ENCODE data around the gene FSTL4. TPM values are rescaled to one million over a fixed set of nuclear protein-coding genes. Genes with fewer than 3 reads are reported as not detected.
"Not testable (repeated sequence)": the region's sequence is repeated elsewhere in the genome, so short reads cannot be mapped to it uniquely, and the experiment has no call there.

Gene FSTL4
- total RNA-seq, 4 donors from 2014 or later, result 0.33 to 0.78 (median 0.34) TPM; not detected in 1

- TF ChIP-seq POLR2A (IDR thresholded peaks at IDR 0.05; ENCODE audit: low read depth), result no peak
- TF ChIP-seq EP300 (IDR thresholded peaks at IDR 0.05), result no peak
- no peak for TF ChIP-seq POLR2AphosphoS5 (IDR thresholded peaks at IDR 0.05)
- Histone ChIP-seq H3K36me3 (no peaks in the 10 kb centered on the region), H3K9me3 (no peaks in the 10 kb centered on the region), H3K4me3 (no peak overlapping the region), H3K27ac (replicated peaks in 1 of 4) (no peak overlapping the region), H3K27me3 (peaks cover 0 to 10% (median 0%) of the 10 kb centered on the region in 4 donors), H3K4me1 (peaks cover 0 to 7% (median 2%) of the 10 kb centered on the region in 4 donors)
- intact Hi-C loops (cut with DNase I), result no loop called here
- no peak for DNase-seq (ENCODE audit: extremely low spot score)
- WGBS, result 82% methylated on average over 8 of the region's 8 CpGs
Observed at GRCh38 chr5:133450286-133450685, 162.1 kb downstream of the FSTL4 start.

DNA sequence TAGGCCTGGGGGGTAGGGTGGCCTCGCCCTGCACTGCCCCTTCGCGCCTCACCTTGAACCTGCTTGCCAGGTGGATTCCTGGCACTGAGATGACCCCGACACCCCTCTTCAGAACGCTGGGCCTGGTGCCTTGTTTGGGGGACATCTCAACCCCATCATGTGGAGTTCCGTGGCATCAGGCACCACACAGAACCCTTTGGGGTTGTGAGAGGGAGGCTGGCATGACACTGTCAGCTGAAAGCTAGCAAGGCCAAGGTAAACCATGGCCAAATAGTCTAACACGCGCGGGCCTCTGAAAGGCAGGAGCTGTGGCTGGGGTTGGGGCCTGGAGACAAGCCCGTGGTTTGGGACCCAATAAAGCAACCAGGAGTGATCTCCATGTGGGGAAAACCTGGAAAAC is 163.2 kb downstream of the FSTL4 start:
- WGBS, result 93% methylated on average over 9 of the region's 10 CpGs
- intact Hi-C loops (cut with DNase I), result no loop called here
- Histone ChIP-seq H3K9me3 (no peaks in the 10 kb centered on the region), H3K4me3 (no peak overlapping the region), H3K27ac (replicated peaks in 1 of 4) (no peak overlapping the region), H3K27me3 (peaks cover 0 to 10% (median 0%) of the 10 kb centered on the region in 4 donors), H3K4me1 (peaks cover 0 to 9% (median 3%) of the 10 kb centered on the region in 4 donors), H3K36me3 (no peaks in the 10 kb centered on the region)
- no peak for TF ChIP-seq POLR2A (IDR thresholded peaks at IDR 0.05; ENCODE audit: low read depth)
- TF ChIP-seq CTCF (IDR thresholded peaks at IDR 0.05), result no peak
- no peak for TF ChIP-seq EP300 (IDR thresholded peaks at IDR 0.05)
- TF ChIP-seq POLR2AphosphoS5 (IDR thresholded peaks at IDR 0.05), result no peak
- DNase-seq (ENCODE audit: extremely low spot score), result no peak

- 81% methylated on average over 9 of the region's 9 CpGs for WGBS
- TF ChIP-seq POLR2AphosphoS5 (IDR thresholded peaks at IDR 0.05), result no peak
- TF ChIP-seq EP300 (IDR thresholded peaks at IDR 0.05), result no peak
- TF ChIP-seq CTCF (IDR thresholded peaks at IDR 0.05), result no peak
- no peak for TF ChIP-seq POLR2A (IDR thresholded peaks at IDR 0.05; ENCODE audit: low read depth)
- Histone ChIP-seq H3K27ac (replicated peaks in 1 of 4) (no peak overlapping the region), H3K4me3 (no peak overlapping the region), H3K9me3 (no peaks in the 10 kb centered on the region), H3K4me1 (peaks cover 0 to 9% (median 3%) of the 10 kb centered on the region in 4 donors), H3K36me3 (no peaks in the 10 kb centered on the region), H3K27me3 (no peaks in the 10 kb centered on the region)
- intact Hi-C loops (cut with DNase I), result no loop called here
- no peak for DNase-seq (ENCODE audit: extremely low spot score)
Observed at GRCh38 chr5:133446440-133446839, 165.9 kb downstream of the FSTL4 start.

- intact Hi-C loops (cut with DNase I), result no loop called here
- H3K27me3 ChIP-seq, result no peaks in the 10 kb centered on the region
- no peaks in the 10 kb centered on the region for H3K36me3 ChIP-seq
- 42% methylated on average over 1 of the region's 1 CpG for WGBS
- H3K27ac ChIP-seq (replicated peaks in 1 of 4), result no peak overlapping the region
- no peak overlapping the region for H3K4me3 ChIP-seq
- TF ChIP-seq CTCF (IDR thresholded peaks at IDR 0.05), result no peak
- TF ChIP-seq POLR2AphosphoS5 (IDR thresholded peaks at IDR 0.05), result no peak
- peaks cover 0 to 9% (median 3%) of the 10 kb centered on the region in 4 donors for H3K4me1 ChIP-seq
- DNase-seq (ENCODE audit: extremely low spot score), result no peak
- H3K9me3 ChIP-seq, result no peaks in the 10 kb centered on the region
Observed at GRCh38 chr5:133445744-133446143, 166.6 kb downstream of the FSTL4 start.

DNA sequence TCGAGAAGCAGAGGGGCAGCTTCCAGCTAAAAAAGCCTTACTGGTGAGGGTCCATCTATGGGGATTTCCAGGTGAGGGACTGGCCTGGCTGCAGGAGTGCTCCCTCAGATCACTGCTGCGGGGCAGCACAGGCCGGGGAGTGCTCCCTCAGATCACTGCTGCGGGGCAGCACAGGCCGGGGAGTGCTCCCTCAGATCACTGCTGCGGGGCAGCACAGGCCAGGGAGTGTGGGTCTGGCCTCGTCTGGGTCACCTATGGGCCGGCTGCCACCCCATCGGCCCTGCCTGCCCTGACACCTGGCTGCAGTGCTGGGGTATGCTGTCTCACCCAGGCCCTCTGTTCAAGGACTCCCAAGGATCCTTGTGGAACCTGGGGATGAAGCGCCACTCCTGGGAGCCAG is 167.1 kb downstream of the FSTL4 start:
- DNase-seq (ENCODE audit: extremely low spot score); H3K4me3 ChIP-seq; H3K9me3 ChIP-seq; H3K4me1 ChIP-seq; H3K36me3 ChIP-seq; H3K27ac ChIP-seq (replicated peaks in 1 of 4); intact Hi-C loops (cut with DNase I); H3K27me3 ChIP-seq: not testable (repeated sequence)
- WGBS, result 80% methylated on average over 1 of the region's 10 CpGs

- Histone ChIP-seq H3K4me1 (peaks cover 0 to 9% (median 3%) of the 10 kb centered on the region in 4 donors), H3K27ac (replicated peaks in 1 of 4) (no peak overlapping the region), H3K36me3 (no peaks in the 10 kb centered on the region), H3K4me3 (no peak overlapping the region), H3K9me3 (no peaks in the 10 kb centered on the region), H3K27me3 (no peaks in the 10 kb centered on the region)
- intact Hi-C loops (cut with DNase I), result no loop called here
- no peak for DNase-seq (ENCODE audit: extremely low spot score)
- TF ChIP-seq POLR2A (IDR thresholded peaks at IDR 0.05; ENCODE audit: low read depth), result no peak
- TF ChIP-seq POLR2AphosphoS5 (IDR thresholded peaks at IDR 0.05), result no peak
- TF ChIP-seq CTCF (IDR thresholded peaks at IDR 0.05), result no peak
- TF ChIP-seq EP300 (IDR thresholded peaks at IDR 0.05), result no peak
- WGBS, result 98% methylated on average over 5 of the region's 5 CpGs
Observed at GRCh38 chr5:133444711-133445110, 167.6 kb downstream of the FSTL4 start.
